Stimulated activated CD8-positive, alpha-beta memory T cell treated with anti-CD3 and anti-CD28 coated beads, Interleukin-15, amount 100 ng/mL, for 1 hour (primary cell): ENCODE data around the gene SLC4A11.

ENCODE experiments used
- DNase-seq: peaks from one replicate; pipeline ENCODE4 v3.0.0-alpha.2; 2020; ENCODE audit warnings: low read depth

Gene SLC4A11

DNA sequence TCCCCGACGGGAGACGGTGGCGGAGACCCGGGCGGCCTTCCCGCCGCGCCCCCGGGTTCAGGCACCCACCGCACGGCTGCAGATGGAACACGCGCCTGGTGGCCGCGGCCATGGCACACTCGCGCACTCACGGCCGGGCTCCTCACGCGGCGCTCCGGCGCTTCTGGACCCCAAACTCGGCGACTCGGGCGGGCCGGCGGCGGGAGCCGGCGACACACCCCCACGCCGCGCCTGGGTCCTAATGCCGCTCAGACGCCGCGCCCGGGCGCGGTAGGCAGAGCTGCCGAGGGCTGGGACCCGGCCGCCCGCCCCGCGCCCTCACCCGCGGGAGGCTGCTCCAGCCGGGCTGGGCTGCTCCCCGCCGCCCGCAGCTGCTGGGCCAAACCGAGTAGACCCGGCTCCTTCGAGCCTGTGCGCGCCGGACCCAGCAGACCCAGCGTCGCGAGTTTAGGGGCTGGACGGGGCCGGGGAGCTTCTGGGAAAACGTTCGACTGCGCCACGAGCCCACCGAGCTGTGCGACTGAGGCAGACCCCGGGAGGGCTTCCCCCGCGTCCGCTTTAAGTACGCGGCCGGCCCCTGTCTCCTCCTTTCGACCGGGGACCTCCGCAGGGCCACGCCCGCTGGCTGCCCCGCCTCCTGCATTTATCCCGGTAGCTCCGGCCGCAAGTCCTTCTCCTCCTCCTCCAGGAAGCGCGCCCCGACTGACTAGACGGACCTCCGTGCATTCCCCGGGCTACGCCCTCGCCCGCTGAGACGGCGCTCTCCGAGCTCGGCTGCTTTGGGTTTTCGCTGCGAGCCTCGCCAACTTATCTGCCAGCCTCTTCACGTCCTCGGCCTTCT, at the start of gene SLC4A11:
Gene SLC4A11 (minus strand): TSS at position 165 of the 841 bp plus-strand sequence. CDS start 53 bp downstream, at position 112.
- DNase-seq, result no peak

GRCh38 chr20:3283222-3283820, 44.3 kb upstream of the SLC4A11 start:
- no peak for DNase-seq

GRCh38 chr20:3282271-3283221, 43.6 kb upstream of the SLC4A11 start:
- DNase-seq, result no peak

- no peak for DNase-seq
These were observed 42.4 kb upstream of the SLC4A11 start for GRCh38 chr20:3281437-3281836.

- DNase-seq, result no peak
These were observed 40.8 kb upstream of the SLC4A11 start for GRCh38 chr20:3279761-3280160.

DNA sequence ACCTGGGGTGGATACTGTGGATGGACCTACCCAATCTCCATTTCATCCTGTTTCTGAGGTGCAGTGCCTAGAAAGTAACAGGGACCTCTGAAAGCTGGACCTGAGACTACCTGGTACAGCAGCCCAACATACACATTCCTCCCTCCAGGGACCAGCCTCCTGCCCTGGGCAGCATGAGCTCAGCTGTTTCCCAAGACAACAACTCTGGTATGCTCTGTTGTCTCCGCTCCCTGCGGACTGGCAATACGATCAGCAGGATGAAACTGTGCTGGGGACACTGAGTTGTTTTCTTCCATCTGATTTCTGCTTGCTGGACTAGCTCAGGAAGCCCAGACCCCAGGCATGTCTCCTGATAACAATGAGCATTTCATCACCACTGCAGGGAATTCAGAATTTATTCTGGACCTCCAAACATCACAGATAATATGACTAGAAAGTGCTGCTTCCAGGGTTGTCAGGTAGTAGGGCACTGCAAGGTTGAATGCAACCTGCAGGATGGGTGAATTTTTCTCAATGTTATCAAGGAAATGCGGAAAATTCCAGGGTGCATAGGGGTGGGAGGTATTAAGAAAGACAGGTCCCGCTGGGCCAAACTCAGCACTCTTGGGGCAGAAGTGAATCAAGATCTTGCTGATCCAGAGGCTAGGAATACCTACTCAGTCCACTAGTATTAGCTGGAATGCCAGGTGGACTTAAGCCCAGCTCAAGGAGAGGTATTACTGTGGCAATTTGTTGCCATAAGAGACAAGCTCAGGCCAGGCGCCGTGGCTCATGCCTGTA, 38.9 kb upstream of the SLC4A11 start:
- DNase-seq, result no peak

DNA sequence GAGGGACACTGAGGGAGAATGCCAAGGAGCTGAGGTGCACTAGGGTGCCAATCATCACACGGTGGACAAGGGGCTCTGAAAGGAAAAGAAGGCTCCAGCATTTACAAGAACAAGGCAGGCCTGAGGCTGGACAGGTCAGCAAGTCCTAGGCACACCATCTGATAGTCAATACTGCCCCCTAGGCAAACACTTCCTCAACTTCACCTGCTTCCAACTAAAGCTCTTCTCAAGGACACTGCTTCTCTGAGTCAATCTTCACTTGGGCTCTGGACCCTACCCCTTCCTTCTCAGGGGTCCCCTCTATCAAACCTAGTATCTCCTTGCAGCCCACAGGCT, 37.7 kb upstream of the SLC4A11 start:
- no peak for DNase-seq

DNA sequence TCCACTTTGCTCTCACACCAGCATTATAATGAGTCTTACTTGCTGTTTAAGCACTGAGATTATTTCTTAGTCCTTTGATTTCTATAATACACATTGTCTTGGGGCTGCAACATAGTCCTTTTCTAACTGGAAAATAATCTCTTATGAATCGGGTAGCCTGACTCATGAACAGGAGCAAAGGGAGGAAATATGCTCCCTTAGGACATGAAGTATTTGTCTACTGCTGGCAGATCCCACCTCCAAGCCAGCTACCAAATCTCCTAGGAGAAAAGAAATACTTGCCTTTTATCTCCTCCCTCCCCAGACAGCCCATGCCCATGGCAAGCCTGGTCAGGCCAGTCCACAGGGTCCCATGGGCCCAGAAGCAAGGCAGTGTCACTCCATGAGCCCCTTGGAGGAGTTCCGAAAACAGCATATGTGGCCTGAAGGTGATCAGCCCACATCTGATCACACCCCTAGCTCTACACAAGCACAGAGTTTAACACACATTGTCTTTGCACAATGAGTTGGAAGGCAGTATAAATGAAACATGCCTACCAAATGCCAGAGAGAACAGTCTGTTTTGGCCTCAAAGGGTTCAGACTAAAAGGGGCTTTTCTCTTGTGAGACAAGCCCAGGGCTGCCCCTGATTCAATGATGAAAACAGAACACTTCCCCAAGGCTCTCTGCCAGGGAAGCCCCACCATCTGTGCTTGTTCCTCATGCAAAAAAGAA, 37.1 kb upstream of the SLC4A11 start:
- DNase-seq, result no peak

- DNase-seq, result no peak
These were observed 36.3 kb upstream of the SLC4A11 start for GRCh38 chr20:3275064-3275935.

GRCh38 chr20:3273371-3273770, 34.4 kb upstream of the SLC4A11 start:
- DNase-seq, result no peak

GRCh38 chr20:3270051-3270450, 31.1 kb upstream of the SLC4A11 start:
- no peak for DNase-seq

GRCh38 chr20:3262566-3262965, 23.6 kb upstream of the SLC4A11 start:
- DNase-seq, result no peak

DNA sequence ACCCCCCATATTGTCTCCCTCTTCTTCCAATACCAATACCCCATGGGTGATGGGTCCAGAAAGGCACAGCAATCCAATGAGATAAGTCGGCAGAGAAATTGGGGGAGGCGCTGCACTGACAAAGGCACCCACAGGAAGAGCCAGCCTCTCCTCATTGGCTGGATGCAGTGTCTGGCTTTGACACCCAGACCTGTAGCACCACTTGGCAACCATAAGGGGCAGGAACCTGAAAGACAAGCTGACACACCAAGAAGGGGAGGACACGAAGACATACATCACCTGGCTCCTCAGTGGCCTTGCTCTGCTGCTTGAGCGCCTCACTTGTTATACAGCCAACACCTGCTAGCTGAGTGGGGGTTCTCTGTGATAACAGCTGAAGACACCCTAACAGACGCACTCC, 19.4 kb upstream of the SLC4A11 start:
- DNase-seq, result no peak

DNA sequence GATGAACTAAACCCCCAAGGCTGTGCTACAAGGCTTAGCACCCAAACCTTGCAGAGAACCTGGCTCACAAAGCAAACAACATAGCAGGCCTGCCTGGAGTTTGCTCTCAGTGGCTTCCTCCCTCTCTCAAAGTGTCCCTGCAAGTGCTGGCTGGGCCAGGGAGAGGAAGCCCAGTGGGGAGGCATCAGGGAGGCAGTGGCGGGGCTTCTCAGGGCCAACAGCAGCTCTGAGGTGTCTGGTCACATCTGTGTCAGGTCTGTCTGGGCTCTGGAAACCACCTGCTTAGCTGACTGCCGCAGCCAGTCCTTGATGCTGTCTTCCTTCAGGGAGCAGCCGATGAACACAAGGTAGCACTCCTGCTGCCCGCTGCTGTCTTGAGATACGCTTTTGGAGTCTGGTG, 16.7 kb upstream of the SLC4A11 start:
- DNase-seq, result no peak

DNA sequence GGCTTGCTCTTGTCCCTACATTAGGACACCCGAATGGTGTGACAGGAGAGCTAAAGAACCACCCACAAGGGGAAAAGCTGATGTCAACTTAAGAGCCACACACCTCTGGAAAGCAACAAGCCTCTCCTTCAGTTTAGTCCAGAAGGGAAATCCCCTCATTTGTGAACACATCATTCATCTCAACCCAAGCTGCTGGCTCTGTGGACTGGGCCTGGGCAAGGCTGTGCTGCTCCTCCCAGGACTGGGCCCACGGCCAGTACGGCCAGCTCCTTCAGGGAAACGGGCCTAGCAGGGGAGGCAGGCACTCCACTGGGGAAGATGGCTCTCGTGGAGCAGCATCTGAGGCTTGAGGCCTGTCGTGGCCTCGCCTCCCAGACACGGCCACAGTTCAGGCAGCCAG, 12.8 kb upstream of the SLC4A11 start:
- DNase-seq, result no peak

GRCh38 chr20:3250091-3250504, 11.1 kb upstream of the SLC4A11 start:
- DNase-seq, result no peak

- DNase-seq, result no peak
These were observed 10.0 kb upstream of the SLC4A11 start for GRCh38 chr20:3248993-3249347.

DNA sequence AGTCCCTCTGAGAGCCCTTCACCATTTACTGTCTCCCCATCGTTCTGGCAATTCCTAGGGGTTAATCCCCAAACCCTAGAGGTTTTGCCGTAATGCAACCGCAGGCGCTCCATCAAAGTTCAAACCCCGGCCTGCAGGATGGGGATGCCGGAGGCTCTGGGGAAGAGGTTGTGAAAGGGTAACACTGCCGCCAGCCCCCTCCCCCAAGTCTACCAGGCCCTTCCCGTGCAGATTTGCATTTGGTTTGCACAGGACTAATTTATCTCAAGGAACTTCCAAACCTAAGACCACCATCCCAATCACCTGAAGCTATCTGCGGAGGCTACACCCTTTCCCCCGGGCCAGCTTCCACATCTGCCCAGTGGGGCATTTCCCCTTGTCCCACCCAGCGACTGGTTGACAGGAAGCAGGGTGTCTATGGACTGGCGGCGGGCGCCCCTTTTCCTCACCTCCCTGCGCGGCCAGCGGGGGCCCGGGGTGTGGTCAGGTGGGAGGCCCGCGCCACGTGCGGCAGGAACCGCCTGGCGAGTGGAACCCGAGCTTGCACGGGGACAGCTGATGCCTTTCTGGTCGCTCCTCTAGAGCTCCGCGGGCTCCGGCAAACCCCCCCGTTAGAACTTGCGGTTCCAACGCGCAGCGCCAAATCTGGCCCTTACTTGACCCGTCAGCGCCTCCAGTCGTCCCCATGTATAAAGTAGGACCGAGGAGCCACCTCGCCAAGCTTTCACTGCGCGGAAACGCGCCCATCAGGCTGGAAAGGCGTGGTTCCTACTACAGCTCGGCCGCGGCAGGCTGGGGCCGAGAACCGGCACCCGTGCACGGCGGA, 9.4 kb upstream of the SLC4A11 start:
- DNase-seq, result no peak

GRCh38 chr20:3247638-3248037, 8.6 kb upstream of the SLC4A11 start:
- DNase-seq, result no peak
